Activated CD4-positive, CD25-positive, alpha-beta regulatory T cell treated with anti-CD3 and anti-CD28 coated beads, Interleukin-2, amount 50 U/mL, for 24 hours (primary cell): ENCODE results near the gene CFI.

ENCODE experiments used
- ATAC-seq, 2 donors: fragments of 150-1000 bp; cut with Tn5 transposase; one replicate each; pipeline ENCODE4 v1.10.0; 2021; ENCODE audit warnings: mild to moderate bottlenecking in 1 of 2, moderate library complexity in 1 of 2

Gene CFI

DNA sequence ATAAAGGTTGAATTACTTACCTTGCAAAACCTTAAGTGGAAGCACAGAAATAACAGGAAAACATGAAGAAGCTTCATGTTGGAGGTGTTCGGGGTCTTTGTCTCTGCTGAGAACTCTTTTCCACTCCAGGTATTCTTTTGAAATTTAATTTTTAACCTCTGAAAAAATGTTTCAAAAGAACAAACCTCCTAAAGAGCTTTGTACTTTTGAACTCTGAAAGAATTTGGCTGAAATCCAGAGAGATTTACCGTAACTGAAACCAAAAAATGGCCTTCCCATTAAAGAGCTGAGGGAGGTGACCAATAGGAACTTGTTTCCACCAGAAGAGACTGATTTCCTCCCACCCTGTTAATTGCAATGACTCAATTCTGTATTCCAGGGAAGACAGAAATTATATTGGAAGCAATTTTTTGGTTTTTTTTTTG is at the start of gene CFI:
Gene CFI (minus strand): TSS at position 105 of the 425 bp plus-strand sequence. CDS start 28 bp downstream, at position 77.
- no peak for ATAC-seq

DNA sequence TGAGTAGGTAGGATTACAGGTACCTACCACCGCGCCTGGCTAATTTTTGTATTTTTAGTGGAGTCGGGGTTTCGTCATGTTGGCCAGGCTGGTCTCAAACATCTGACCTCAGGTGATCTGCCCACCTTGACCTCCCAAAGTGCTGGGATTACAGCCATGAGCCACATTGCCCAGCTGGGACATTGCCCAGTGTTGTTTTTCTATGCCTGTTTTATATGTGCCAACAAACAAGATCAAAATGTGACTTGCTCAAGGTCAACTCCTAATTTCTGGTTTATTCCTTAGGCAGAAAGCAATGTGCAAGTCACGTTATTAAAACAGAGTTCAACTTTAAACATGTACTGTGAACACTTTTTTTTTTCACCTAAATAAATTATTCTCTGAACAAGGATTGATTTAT is 48.8 kb upstream of the CFI start:
- no peak for ATAC-seq

DNA sequence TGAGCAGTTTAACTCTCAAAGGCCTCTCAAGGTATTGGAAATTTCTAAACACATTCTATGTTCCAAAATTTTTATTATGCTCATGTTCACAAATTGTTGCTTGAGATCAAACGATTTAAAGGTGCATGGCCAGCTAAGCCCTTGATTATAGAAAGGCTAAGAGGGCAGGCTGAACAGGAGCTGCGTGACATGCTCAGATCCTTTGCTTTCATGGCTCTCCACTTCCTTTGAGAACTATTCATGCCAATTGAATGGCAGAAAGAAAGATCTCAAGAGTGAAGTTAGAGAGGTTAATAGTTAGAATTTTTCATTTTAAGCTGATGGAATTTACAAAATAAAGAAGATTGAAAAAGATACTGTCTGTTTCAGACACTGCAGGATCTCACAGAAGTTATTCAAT is 46.7 kb upstream of the CFI start:
- ATAC-seq, result no peak

- no peak for ATAC-seq
Measured at GRCh38 chr4:109847896-109848442, 46.2 kb upstream of the CFI start, which contains the start of gene LRIT3. Gene LRIT3, plus strand, starts transcription at chr4:109848107. Its CDS starts 95 bp downstream, at chr4:109848202.

GRCh38 chr4:109846395-109847098 is 44.7 kb upstream of the CFI start:
- ATAC-seq, result no peak

- no peak for ATAC-seq
Measured at GRCh38 chr4:109836985-109837384, 35.2 kb upstream of the CFI start.

- no peak for ATAC-seq
Measured at GRCh38 chr4:109833756-109834155, 32.0 kb upstream of the CFI start.

DNA sequence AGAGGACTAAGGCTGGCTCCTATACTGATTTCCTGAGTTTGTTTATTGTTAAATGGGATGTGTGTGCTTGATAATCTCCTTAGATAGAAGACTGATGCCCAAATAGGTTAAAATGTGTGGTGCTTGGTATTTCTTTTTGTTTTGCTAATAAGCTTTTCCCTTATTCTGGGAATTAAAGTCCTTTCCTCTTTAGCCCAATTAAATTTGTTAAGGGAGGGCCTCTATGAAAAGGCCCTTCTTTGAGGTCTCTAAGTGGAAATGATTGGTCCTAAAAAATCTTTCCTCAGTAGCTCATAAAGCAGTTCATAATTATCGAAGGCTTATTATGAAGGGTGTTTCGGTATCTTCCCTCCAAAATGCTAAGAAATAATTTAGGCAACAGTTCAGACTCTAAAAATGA is 25.9 kb upstream of the CFI start, which contains the start of gene RRH:
Gene RRH (plus strand): TSS at position 301 of the 400 bp plus-strand sequence. CDS start 56 bp downstream, at position 357.
- ATAC-seq, result no peak

GRCh38 chr4:109826719-109827118 is 24.9 kb upstream of the CFI start:
- no peak for ATAC-seq

DNA sequence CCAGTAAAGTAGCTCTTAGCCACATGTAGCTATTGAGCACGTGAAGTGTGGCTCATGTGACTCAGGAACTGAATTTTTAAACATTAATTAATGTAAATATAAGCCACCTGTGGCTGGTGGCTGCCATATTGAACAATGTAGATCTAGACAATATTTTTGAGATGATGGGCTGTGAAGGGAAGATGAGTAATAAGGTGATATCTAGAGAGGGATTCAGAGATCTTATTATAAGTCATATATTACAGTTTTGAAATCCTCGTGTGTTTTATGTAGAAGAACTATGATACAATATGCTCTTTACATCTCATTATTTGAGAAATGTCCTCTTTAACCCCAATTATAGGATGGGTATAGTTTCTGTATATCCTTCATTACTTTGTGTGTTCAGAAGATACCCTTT is 19.4 kb upstream of the CFI start:
- peak; percentile 59 to 74 for ATAC-seq

- no peak for ATAC-seq
Measured at GRCh38 chr4:109820563-109820962, 18.8 kb upstream of the CFI start.

GRCh38 chr4:109818268-109818667 is 16.5 kb upstream of the CFI start:
- ATAC-seq, result no peak

GRCh38 chr4:109816894-109817293 is 15.1 kb upstream of the CFI start:
- peak; percentile 42 to 45 for ATAC-seq

DNA sequence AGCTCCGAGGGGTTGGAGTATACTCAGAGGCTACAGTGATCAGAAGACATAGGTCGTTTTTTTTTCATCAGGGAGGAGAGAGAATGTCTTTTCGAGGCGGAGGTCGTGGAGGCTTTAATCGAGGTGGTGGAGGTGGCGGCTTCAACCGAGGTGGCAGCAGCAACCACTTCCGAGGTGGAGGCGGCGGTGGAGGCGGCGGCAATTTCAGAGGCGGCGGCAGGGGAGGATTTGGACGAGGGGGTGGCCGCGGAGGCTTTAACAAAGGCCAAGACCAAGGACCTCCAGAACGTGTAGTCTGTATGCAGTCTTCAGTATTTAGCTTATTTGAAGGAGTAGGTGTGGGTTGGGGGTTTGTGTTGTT is 14.3 kb upstream of the CFI start:
- ATAC-seq, result no peak

DNA sequence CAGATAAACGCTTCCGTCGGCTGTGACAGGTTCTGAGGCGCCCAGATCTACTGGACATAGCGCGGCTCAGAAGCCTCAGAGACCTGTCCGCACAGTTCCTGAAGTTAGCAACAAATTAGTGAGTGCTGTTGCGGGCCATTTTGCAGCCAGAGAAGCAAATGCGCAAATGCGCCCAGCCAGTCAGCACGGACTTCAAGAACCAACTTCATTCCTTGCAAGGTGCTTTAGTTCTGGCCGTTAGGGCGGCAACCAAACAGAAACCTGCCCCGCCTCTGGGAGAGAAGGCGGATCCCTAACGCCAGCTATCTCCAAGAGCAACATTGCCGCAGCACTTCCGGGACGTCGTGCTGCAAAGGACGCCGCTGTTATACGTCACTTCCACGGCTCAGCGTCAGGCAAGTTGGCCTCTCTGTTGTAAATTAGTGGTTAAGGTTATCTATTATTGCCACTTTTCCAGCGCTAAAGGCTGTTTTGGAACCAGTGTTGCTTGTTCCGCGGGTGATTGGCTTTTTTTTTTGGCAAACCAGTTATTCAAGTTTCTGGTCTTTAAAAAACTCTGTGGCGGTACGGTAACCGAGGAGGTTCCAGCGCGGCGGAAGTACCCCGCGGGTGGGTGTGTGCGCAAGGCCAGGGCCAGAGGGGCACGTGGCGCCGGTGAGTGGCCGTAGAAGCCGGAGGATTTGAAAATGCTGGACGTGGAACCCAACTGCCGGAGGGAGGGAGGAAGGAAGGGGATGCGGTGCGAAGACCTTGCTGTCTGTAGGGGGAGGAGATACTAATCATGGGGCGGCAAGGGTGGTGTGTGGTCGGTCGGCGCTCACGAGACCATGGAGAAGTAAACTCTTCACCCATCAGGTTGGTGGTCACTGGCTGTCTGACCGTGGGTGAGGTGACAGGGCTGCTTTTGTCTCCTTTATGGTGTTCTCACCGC is 13.6 kb upstream of the CFI start, which contains the start of gene GAR1:
Gene GAR1 (plus strand): TSS at position 612 of the 931 bp plus-strand sequence. CDS start 403 bp downstream, outside the sequence.
- ATAC-seq, result peak; percentile 95

- no peak for ATAC-seq
Measured at GRCh38 chr4:109811707-109812106, 9.9 kb upstream of the CFI start.

DNA sequence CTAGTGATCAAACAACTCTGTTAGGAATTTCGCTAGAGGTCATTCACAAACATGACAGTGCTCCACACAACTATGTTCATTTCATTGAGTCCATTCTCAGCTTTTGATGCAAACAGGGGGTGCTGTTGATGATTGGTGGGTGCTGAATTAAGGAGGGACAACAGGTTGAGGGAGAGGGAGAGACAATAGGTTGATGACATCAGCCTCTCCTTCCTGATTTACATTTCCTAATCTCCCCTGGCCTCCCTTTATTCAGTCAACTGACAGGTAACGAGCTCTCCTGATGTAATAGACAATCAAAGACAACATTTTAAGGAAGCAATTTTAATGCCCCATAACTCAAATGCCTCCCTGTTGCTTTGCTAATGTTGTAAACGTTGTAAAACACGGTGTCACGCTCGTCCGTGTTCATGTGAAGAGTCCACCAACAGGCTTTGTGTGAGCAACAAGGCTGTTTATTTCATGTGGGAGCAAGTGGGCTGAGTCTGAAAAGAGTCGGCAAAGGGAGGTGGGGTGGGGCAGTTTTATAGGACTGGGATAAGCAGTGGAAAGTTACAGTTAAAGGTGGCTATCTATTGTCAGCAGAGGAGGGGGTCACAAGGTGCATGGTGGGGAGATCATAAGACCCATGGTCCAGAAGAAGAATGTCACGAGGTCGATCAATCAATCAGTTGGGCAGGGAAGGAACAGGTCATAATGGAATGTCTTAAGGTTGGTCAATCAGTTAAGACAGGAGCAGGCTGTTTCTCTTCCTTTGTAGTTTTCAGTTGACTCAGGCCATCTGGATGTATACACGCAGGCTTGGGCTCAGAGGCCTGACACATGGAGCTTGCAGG is 9.0 kb upstream of the CFI start:
- no peak for ATAC-seq

GRCh38 chr4:109809655-109810054 is 7.9 kb upstream of the CFI start:
- no peak for ATAC-seq

GRCh38 chr4:109803924-109804571 is 2.2 kb upstream of the CFI start:
- peak in 1 of 2 donors; percentile 49 for ATAC-seq

- ATAC-seq, result no peak
Measured at GRCh38 chr4:109801099-109801789, 555 bp downstream of the CFI start.

- peak in 1 of 2 donors; percentile 30 for ATAC-seq
Measured at GRCh38 chr4:109798866-109799265, 2.9 kb downstream of the CFI start.
